ENCODE results near the gene ZC2HC1C. TPM values are rescaled to one million over a fixed set of nuclear protein-coding genes. Genes with fewer than 3 reads are reported as not detected.

The ZC2HC1C gene
- total and polyA plus RNA-seq, 2 of the 13 experiments (the other 11 are each of a cell fraction or from before 2014, with no cell fraction given) = 3.3 to 3.5 TPM

DNA sequence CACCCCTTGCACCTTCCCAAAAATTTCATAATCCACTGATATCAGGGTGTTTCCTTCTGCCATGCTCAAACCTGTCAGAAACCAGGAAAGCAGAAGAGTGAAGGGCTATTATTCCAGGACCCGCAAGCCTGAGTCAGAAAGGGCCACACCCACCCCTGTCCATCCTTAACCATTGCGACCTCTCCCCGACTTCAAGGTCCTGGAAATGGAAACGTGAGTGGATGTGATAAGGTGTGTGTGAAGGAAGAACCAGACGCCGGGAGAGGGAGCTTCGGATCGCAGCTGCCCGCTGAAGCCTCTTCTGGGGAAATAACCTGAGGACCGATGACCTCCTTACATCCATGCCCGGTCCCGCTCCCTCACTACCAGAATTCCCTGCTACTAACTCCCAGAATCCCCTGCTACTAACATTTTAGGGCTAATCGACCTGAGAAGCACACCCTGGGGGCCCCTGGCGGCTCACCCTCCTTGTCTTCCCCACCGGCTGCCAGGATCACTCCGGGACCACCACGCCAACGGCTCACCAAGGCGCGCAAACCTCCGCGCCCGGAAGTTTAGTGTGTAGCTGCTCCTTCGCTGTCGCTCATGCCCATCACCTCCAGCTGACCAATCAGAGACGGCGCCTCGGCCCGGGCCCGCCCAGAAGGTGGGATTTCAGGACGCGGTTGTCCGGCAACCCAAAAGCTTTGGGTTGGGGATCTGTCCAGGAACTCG, 5.8 kb upstream of the ZC2HC1C start, which contains the start of gene ACYP1 (continued):
- TF ChIP-seq, protein P1, sequence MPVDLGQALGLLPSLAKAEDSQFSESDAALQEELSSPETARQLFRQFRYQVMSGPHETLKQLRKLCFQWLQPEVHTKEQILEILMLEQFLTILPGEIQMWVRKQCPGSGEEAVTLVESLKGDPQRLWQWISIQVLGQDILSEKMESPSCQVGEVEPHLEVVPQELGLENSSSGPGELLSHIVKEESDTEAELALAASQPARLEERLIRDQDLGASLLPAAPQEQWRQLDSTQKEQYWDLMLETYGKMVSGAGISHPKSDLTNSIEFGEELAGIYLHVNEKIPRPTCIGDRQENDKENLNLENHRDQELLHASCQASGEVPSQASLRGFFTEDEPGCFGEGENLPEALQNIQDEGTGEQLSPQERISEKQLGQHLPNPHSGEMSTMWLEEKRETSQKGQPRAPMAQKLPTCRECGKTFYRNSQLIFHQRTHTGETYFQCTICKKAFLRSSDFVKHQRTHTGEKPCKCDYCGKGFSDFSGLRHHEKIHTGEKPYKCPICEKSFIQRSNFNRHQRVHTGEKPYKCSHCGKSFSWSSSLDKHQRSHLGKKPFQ (CRISPR knock-in tag; IDR thresholded peaks at IDR 0.05; ENCODE audit: insufficient replicate concordance) = no peak
- no peak for TF ChIP-seq ZNF33B (CRISPR knock-in tag; IDR thresholded peaks at IDR 0.05)
- TF ChIP-seq, protein P2, sequence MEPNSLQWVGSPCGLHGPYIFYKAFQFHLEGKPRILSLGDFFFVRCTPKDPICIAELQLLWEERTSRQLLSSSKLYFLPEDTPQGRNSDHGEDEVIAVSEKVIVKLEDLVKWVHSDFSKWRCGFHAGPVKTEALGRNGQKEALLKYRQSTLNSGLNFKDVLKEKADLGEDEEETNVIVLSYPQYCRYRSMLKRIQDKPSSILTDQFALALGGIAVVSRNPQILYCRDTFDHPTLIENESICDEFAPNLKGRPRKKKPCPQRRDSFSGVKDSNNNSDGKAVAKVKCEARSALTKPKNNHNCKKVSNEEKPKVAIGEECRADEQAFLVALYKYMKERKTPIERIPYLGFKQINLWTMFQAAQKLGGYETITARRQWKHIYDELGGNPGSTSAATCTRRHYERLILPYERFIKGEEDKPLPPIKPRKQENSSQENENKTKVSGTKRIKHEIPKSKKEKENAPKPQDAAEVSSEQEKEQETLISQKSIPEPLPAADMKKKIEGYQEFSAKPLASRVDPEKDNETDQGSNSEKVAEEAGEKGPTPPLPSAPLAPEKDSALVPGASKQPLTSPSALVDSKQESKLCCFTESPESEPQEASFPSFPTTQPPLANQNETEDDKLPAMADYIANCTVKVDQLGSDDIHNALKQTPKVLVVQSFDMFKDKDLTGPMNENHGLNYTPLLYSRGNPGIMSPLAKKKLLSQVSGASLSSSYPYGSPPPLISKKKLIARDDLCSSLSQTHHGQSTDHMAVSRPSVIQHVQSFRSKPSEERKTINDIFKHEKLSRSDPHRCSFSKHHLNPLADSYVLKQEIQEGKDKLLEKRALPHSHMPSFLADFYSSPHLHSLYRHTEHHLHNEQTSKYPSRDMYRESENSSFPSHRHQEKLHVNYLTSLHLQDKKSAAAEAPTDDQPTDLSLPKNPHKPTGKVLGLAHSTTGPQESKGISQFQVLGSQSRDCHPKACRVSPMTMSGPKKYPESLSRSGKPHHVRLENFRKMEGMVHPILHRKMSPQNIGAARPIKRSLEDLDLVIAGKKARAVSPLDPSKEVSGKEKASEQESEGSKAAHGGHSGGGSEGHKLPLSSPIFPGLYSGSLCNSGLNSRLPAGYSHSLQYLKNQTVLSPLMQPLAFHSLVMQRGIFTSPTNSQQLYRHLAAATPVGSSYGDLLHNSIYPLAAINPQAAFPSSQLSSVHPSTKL (CRISPR knock-in tag; IDR thresholded peaks at IDR 0.05) = no peak
- no peak for TF ChIP-seq TOE1 (CRISPR knock-in tag; IDR thresholded peaks at IDR 0.05)
- TF ChIP-seq ZC3H4 (CRISPR knock-in tag; IDR thresholded peaks at IDR 0.05; ENCODE audit: borderline replicate concordance) = no peak
- no peak for TF ChIP-seq CHD4 (IDR thresholded peaks at IDR 0.05; ENCODE audit: borderline replicate concordance, low read length)
- TF ChIP-seq, protein P3, sequence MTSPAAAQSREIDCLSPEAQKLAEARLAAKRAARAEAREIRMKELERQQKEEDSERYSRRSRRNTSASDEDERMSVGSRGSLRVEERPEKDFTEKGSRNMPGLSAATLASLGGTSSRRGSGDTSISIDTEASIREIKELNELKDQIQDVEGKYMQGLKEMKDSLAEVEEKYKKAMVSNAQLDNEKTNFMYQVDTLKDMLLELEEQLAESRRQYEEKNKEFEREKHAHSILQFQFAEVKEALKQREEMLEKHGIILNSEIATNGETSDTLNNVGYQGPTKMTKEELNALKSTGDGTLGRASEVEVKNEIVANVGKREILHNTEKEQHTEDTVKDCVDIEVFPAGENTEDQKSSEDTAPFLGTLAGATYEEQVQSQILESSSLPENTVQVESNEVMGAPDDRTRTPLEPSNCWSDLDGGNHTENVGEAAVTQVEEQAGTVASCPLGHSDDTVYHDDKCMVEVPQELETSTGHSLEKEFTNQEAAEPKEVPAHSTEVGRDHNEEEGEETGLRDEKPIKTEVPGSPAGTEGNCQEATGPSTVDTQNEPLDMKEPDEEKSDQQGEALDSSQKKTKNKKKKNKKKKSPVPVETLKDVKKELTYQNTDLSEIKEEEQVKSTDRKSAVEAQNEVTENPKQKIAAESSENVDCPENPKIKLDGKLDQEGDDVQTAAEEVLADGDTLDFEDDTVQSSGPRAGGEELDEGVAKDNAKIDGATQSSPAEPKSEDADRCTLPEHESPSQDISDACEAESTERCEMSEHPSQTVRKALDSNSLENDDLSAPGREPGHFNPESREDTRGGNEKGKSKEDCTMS (CRISPR knock-in tag; conservative IDR thresholded peaks at IDR 0.05) = no peak
- TF ChIP-seq ZSCAN25 (CRISPR knock-in tag; IDR thresholded peaks at IDR 0.05) = no peak
- TF ChIP-seq RFX1 (IDR thresholded peaks at IDR 0.05) = no peak
- TF ChIP-seq, protein P4, sequence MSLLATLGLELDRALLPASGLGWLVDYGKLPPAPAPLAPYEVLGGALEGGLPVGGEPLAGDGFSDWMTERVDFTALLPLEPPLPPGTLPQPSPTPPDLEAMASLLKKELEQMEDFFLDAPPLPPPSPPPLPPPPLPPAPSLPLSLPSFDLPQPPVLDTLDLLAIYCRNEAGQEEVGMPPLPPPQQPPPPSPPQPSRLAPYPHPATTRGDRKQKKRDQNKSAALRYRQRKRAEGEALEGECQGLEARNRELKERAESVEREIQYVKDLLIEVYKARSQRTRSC (CRISPR knock-in tag; IDR thresholded peaks at IDR 0.05; ENCODE audit: low read depth) = no peak
- TF ChIP-seq ZNF12 (CRISPR knock-in tag; IDR thresholded peaks at IDR 0.05) = no peak
- TF ChIP-seq MAFG (CRISPR knock-in tag; IDR thresholded peaks at IDR 0.05) = no peak
- no peak for TF ChIP-seq BRCA1 (CRISPR knock-in tag; IDR thresholded peaks at IDR 0.05)
- no peak for TF ChIP-seq PRMT3 (CRISPR knock-in tag; IDR thresholded peaks at IDR 0.05; ENCODE audit: borderline replicate concordance, low read depth)
- TF ChIP-seq CENPT (CRISPR knock-in tag; IDR thresholded peaks at IDR 0.05; ENCODE audit: low read depth) = no peak
- TF ChIP-seq GATAD1 (CRISPR knock-in tag; IDR thresholded peaks at IDR 0.05) = 0 out of 2 replicates have a peak, but pooled peaks have one; percentile 51
- TF ChIP-seq XRCC5 (optimal IDR thresholded peaks at IDR 0.05; ENCODE audit: low read length) = peak; percentile 54
- no peak for TF ChIP-seq PLRG1 (conservative IDR thresholded peaks at IDR 0.05)
- TF ChIP-seq SMAD3 (CRISPR knock-in tag; IDR thresholded peaks at IDR 0.05) = 0 out of 2 replicates have a peak, but pooled peaks have one; percentile 33
- TF ChIP-seq HNRNPH1 (optimal IDR thresholded peaks at IDR 0.05; ENCODE audit: low read depth, low read length) = no peak
- TF ChIP-seq ZKSCAN1 (IDR thresholded peaks at IDR 0.05; ENCODE audit: low read length) = no peak
- no peak for TF ChIP-seq SRSF4 (IDR thresholded peaks at IDR 0.05; ENCODE audit: low read depth, low read length, poor library complexity, severe bottlenecking)
